K562 (cell line): Measurements from ENCODE around the gene UTS2R. TPM values are rescaled to one million over a fixed set of nuclear protein-coding genes. Genes with fewer than 3 reads are reported as not detected.

ENCODE experiments used
- ATAC-seq: fragments of 200-7000 bp; cut with Tn5 transposase; 3 replicates; pipeline ENCODE4 v1.9.1; 2020; ENCODE audit warnings: moderate library complexity
- BruUV-seq: library from RNA; stranded (reverse); fragments of 400-500 nt; replicated peaks from 2 replicates; lab custom pipeline; 2021; lab: Mats Ljungman, UMichigan
- CTCF ChIA-PET: fragments of 300-600 bp; formaldehyde crosslinking; extraction: SDS; loops from one replicate; lab custom pipeline; 2021; ENCODE audit warnings: low intra/inter-chr PET ratio; lab: Yijun Ruan, JAX
- POLR2A ChIA-PET: fragments of 300-600, 350-650 bp; sonication (Branson Sonifier 250); formaldehyde crosslinking; extraction: SDS; loops from one replicate; lab custom pipeline; 2021; ENCODE audit warnings: antibody characterized with exemption, inconsistent platforms; lab: Yijun Ruan, JAX
- DNase-seq, 4 experiments: peaks; one replicate each; pipeline versions ENCODE4 v3.0.0 to v3.0.0-alpha.2; 2011 to 2018; ENCODE audit warnings: low spot score in 3 of 4, mixed read lengths in 3 of 4; ENCODE audit errors: extremely low read depth in 1 of 4
- FAIRE-seq: peaks from 2 replicates; lab custom pipeline; 2011; peaks lifted over from hg19 to GRCh38; lab: Jason Lieb, UNC
- H2AFZ ChIP-seq: 2 replicates; pipeline ENCODE4 v1.6.0; 2011; ENCODE audit warnings: low read depth, low read length, control low read depth, inconsistent platforms
- H3K27ac ChIP-seq: fragments of 200-600 bp; 3 replicates; pipeline ENCODE4 v1.8.0; 2011; ENCODE audit warnings: low read depth, mild to moderate bottlenecking, control low read depth, inconsistent platforms, low read length, moderate library complexity, mixed read lengths; ENCODE audit errors: extremely low read depth
- H3K27me3 ChIP-seq, 2 experiments: fragments of 300-600 bp in 1 of 2; 2 replicates in 1 of 2; 3 replicates in 1 of 2; pipeline versions ENCODE4 v1.6.0 to v1.8.0; 2011; ENCODE audit warnings: inconsistent platforms in 2 of 2, low read length in 2 of 2, mild to moderate bottlenecking in 1 of 2, mixed read lengths in 1 of 2, moderate library complexity in 1 of 2; ENCODE audit not compliant: control insufficient read depth in 2 of 2, insufficient read depth in 2 of 2
- H3K36me3 ChIP-seq: fragments of 300-600 bp; 3 replicates; pipeline ENCODE4 v1.8.0; 2011; ENCODE audit warnings: mild to moderate bottlenecking, low read length, inconsistent platforms; ENCODE audit not compliant: control insufficient read depth, insufficient read depth
- H3K4me1 ChIP-seq, 2 experiments: fragments of 200-600 bp in 1 of 2; replicated peaks in 1 of 2; 2 replicates in 1 of 2; 3 replicates in 1 of 2; pipeline versions ENCODE4 v1.5.1 to v1.8.0; 2011; ENCODE audit warnings: inconsistent platforms in 2 of 2, low read length in 2 of 2, mild to moderate bottlenecking in 1 of 2, mixed read lengths in 1 of 2, moderate library complexity in 1 of 2; ENCODE audit not compliant: control insufficient read depth in 2 of 2, insufficient read depth in 2 of 2
- H3K4me2 ChIP-seq: 2 replicates; pipeline ENCODE4 v1.6.1; 2011; ENCODE audit warnings: low read length, control low read depth, inconsistent platforms, mixed read lengths; ENCODE audit not compliant: insufficient read depth
- H3K4me3 ChIP-seq: fragments of 200-600 bp; sonication (generic), shearing (Covaris generic); 2 replicates; pipeline ENCODE4 v1.5.1; 2016; ENCODE audit warnings: control low read depth, inconsistent platforms
- H3K79me2 ChIP-seq: fragments of 200-600 bp; 3 replicates; pipeline ENCODE4 v1.8.0; 2011; ENCODE audit warnings: low read length, inconsistent platforms; ENCODE audit not compliant: control insufficient read depth, insufficient read depth
- H3K9ac ChIP-seq, 2 experiments: 2 replicates each; pipeline versions ENCODE4 v1.6.0 to v1.6.1; 2011; ENCODE audit warnings: low read depth in 2 of 2, low read length in 2 of 2, control low read depth in 1 of 2, inconsistent platforms in 1 of 2, mild to moderate bottlenecking in 1 of 2, mixed read lengths in 1 of 2; ENCODE audit not compliant: insufficient read depth in 1 of 2
- H3K9me1 ChIP-seq: one replicate; pipeline ENCODE4 v1.6.0; 2011; ENCODE audit warnings: inconsistent platforms, mild to moderate bottlenecking, low read length, moderate library complexity; ENCODE audit not compliant: control insufficient read depth, insufficient read depth
- H3K9me3 ChIP-seq: replicated peaks from 2 replicates; pipeline ENCODE4 v1.5.1; 2011; ENCODE audit warnings: low read depth, low read length, inconsistent platforms; ENCODE audit not compliant: control insufficient read depth, insufficient read depth
- H4K20me1 ChIP-seq: replicated peaks from 2 replicates; pipeline ENCODE4 v1.6.1; 2011; ENCODE audit warnings: low read length, inconsistent platforms, mixed read lengths; ENCODE audit not compliant: control insufficient read depth, insufficient read depth
- BDP1 ChIP-seq: IDR thresholded peaks from 3 replicates; pipeline ENCODE4 v1.6.1; 2011; ENCODE audit not compliant: insufficient read length, insufficient read depth
- CBFA2T2 ChIP-seq: fragments of 450-650 bp; conservative IDR thresholded peaks from 2 replicates; pipeline ENCODE4 v1.6.1; 2017; ENCODE audit warnings: mild to moderate bottlenecking
- GABPA ChIP-seq: fragments of 200-800 bp; sonication (Bioruptor generic); conservative IDR thresholded peaks from 2 replicates; pipeline ENCODE4 v1.6.1; 2016; ENCODE audit warnings: low read depth, missing genetic modification characterization, missing compliant biosample characterization
- MYBL2 ChIP-seq, 2 experiments: fragments of 450-650 bp in 1 of 2; sonication (generic) in 1 of 2; formaldehyde crosslinking in 1 of 2; IDR thresholded peaks; 2 replicates each; pipeline versions ENCODE4 v1.6.1 to v1.8.1; 2017 to 2022; ENCODE audit warnings: borderline replicate concordance in 1 of 2, inconsistent platforms in 1 of 2, low read depth in 1 of 2, mild to moderate bottlenecking in 1 of 2, missing genetic modification reagents in 1 of 2, moderate library complexity in 1 of 2
- PCBP1 ChIP-seq: fragments of 200-400 bp; formaldehyde crosslinking; IDR thresholded peaks from 2 replicates; pipeline ENCODE4 v1.6.1; 2018; ENCODE audit warnings: mild to moderate bottlenecking, low read depth, low read length; ENCODE audit not compliant: poor library complexity, severe bottlenecking
- TFAP4 ChIP-seq: sonication (generic); formaldehyde crosslinking; IDR thresholded peaks from 2 replicates; pipeline ENCODE4 v1.8.0; 2022; ENCODE audit warnings: missing genetic modification reagents, mild to moderate bottlenecking, moderate library complexity, borderline replicate concordance
- ZBED1 ChIP-seq: IDR thresholded peaks from 2 replicates; pipeline ENCODE4 v1.6.1; 2014
- ZBTB9 ChIP-seq: fragments of 450-650 bp; formaldehyde crosslinking; IDR thresholded peaks from 2 replicates; pipeline ENCODE4 v1.4.0; 2020; ENCODE audit warnings: mild to moderate bottlenecking, moderate library complexity
- ZNF184 ChIP-seq: sonication (generic); formaldehyde crosslinking; IDR thresholded peaks from 2 replicates; pipeline ENCODE4 v1.5.0; 2020; ENCODE audit warnings: missing genetic modification reagents
- ZNF197 ChIP-seq: fragments of 200-800 bp; sonication (Bioruptor generic); IDR thresholded peaks from 2 replicates; pipeline ENCODE4 v1.6.1; 2016; ENCODE audit warnings: low read depth, missing genetic modification characterization, missing compliant biosample characterization
- WGBS: fragments of 100-300 bp; shearing (Covaris generic); methylation state at CpG from one replicate; pipeline ENCODE4 v1.1.6; 2016; ENCODE audit warnings: low coverage, mixed read lengths; ENCODE audit not compliant: insufficient coverage; ENCODE audit errors: missing lambda C conversion rate; 5-methylcytosine and 5-hydroxymethylcytosine counted together
- in situ Hi-C: fragments of 300-500 bp; cut with MboI; formaldehyde crosslinking; loops from 4 replicates; pipeline ENCODE4 v1.15.0; 2018; ENCODE audit warnings: inconsistent platforms, mixed read lengths
- intact Hi-C: fragments of 100-400 bp; cut with micrococcal nuclease; formaldehyde crosslinking; loops from 2 replicates; pipeline ENCODE4 v1.14.2; 2022
- polyA plus RNA-seq, 8 experiments: library from polyadenylated mRNA; depleted of rRNA in 4 of 8; stranded (reverse) in 5 of 8; unstranded in 3 of 8; fragments of >200 nt; fragmentation: Nextera tagmentation in 2 of 8; fragmentation: Illumina TruSeq in 1 of 8; extraction: Ambion mirVana in 2 of 8; extraction: Trizol in 1 of 8; gene quantifications; 2 replicates each; pipeline versions ENCODE4 v1.2.1 to v1.2.3, GENCODE V29; 2011 to 2014; ENCODE audit warnings: inconsistent platforms in 1 of 8, missing spikeins in 1 of 8
- total RNA-seq, 7 experiments: library from RNA; depleted of rRNA in 6 of 7; stranded (reverse); fragments of >200 nt in 6 of 7; fragmentation: Illumina TruSeq in 2 of 7; extraction: Trizol in 2 of 7; gene quantifications; 2 replicates each; pipeline versions ENCODE4 v1.2.1 to v1.2.3, GENCODE V29; 2011 to 2021; ENCODE audit warnings: low replicate concordance in 1 of 7
- TF ChIP-seq, protein P1 (sequence below): sonication (generic); formaldehyde crosslinking; IDR thresholded peaks from 2 replicates; pipeline ENCODE4 v1.8.0; 2022; ENCODE audit warnings: mild to moderate bottlenecking, missing genetic modification reagents

UTS2R gene
- total and polyA plus RNA-seq, 9 of the 15 experiments (the other 6 are each of a cell fraction or from before 2014, with no cell fraction given) = 0.22 TPM; not detected in 8

GRCh38 chr17:82329683-82330321 is 41.8 kb upstream of the UTS2R start (continued):
- TF ChIP-seq PCBP1 (no peak), BDP1 (no peak)

- Histone ChIP-seq H3K27ac (no peak overlapping the region), H3K36me3 (no peaks in the 10 kb centered on the region), H4K20me1 (no peaks in the 10 kb centered on the region), H3K9me1 (no peaks in the 10 kb centered on the region), H3K4me2 (no peak overlapping the region), H3K4me3 (no peak overlapping the region), H3K79me2 (peaks cover 11% of the 10 kb centered on the region; the same call in 2 of the 3 replicates), H2AFZ (peak overlapping the region; percentile 9; the same call in 1 of the 2 replicates), H3K27me3 (no peaks in the 10 kb centered on the region), H3K4me1 (peaks cover 34 to 96% of the 10 kb centered on the region in 2 experiments), H3K9me3 (no peaks in the 10 kb centered on the region), H3K9ac (peak overlapping the region in 1 of 2 experiments; percentile 85; a peak in 2 of 4 replicates)
- DNase-seq (peak in 2 of 4 experiments; percentile 59 to 68), ATAC-seq (no peak), FAIRE-seq (no peak)
- POLR2A ChIA-PET = interaction anchor here (0.6 to 0.8 kb wide), 4 partner anchors 15 to 85 kb away, joined by 3 to 4 read pairs (median 3); no protein-coding TSS in a partner anchor
- intact Hi-C loops (no loop called here), in situ Hi-C loops (no loop called here)
- BruUV-seq = no TSS peak
- WGBS = 41% methylated on average over 26 of the region's 28 CpGs
- CTCF ChIA-PET = no interaction called here
- TF ChIP-seq ZNF184 (no peak), MYBL2 (IDR thresholded peaks at IDR 0.05; ENCODE audit: low read depth) (no peak), MYBL2 (CRISPR knock-in tag; IDR thresholded peaks at IDR 0.05; ENCODE audit: borderline replicate concordance) (no peak), CBFA2T2 (peak; percentile 57), ZNF197 (CRISPR knock-in tag) (no peak), ZBTB9 (CRISPR knock-in tag) (no peak), GABPA (tag) (no peak), ZBED1 (no peak), TFAP4 (CRISPR knock-in tag) (peak; percentile 92)
- TF ChIP-seq, protein P1, sequence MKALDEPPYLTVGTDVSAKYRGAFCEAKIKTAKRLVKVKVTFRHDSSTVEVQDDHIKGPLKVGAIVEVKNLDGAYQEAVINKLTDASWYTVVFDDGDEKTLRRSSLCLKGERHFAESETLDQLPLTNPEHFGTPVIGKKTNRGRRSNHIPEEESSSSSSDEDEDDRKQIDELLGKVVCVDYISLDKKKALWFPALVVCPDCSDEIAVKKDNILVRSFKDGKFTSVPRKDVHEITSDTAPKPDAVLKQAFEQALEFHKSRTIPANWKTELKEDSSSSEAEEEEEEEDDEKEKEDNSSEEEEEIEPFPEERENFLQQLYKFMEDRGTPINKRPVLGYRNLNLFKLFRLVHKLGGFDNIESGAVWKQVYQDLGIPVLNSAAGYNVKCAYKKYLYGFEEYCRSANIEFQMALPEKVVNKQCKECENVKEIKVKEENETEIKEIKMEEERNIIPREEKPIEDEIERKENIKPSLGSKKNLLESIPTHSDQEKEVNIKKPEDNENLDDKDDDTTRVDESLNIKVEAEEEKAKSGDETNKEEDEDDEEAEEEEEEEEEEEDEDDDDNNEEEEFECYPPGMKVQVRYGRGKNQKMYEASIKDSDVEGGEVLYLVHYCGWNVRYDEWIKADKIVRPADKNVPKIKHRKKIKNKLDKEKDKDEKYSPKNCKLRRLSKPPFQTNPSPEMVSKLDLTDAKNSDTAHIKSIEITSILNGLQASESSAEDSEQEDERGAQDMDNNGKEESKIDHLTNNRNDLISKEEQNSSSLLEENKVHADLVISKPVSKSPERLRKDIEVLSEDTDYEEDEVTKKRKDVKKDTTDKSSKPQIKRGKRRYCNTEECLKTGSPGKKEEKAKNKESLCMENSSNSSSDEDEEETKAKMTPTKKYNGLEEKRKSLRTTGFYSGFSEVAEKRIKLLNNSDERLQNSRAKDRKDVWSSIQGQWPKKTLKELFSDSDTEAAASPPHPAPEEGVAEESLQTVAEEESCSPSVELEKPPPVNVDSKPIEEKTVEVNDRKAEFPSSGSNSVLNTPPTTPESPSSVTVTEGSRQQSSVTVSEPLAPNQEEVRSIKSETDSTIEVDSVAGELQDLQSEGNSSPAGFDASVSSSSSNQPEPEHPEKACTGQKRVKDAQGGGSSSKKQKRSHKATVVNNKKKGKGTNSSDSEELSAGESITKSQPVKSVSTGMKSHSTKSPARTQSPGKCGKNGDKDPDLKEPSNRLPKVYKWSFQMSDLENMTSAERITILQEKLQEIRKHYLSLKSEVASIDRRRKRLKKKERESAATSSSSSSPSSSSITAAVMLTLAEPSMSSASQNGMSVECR = no peak
Measured at GRCh38 chr17:82330322-82331239, 41.0 kb upstream of the UTS2R start.
